GM21717 (cell line): ENCODE measurements around the gene METRN.

Experiments
- ATAC-seq: cut with Tn5 transposase; IDR thresholded peaks from one replicate; pipeline ENCODE4 v1.9.1; 2021; ENCODE audit warnings: mild to moderate bottlenecking, moderate library complexity; ENCODE audit not compliant: unreplicated experiment

The METRN gene

GRCh38 chr16:714558-715476, at the start of gene METRN:
METRN (plus strand) TSS chr16:715118; CDS start chr16:715290, 172 bp downstream.
- ATAC-seq = peak; percentile 45

GRCh38 chr16:666572-666971, 48.3 kb upstream of the METRN start:
- ATAC-seq = no peak

GRCh38 chr16:667113-667779, 47.7 kb upstream of the METRN start:
- ATAC-seq = no peak

GRCh38 chr16:667780-668518, 47.0 kb upstream of the METRN start, which contains the start of gene RHOT2:
RHOT2 (plus strand) TSS chr16:668132; CDS start chr16:668200, 68 bp downstream.
- ATAC-seq = peak; percentile 64

- peak; percentile 1 for ATAC-seq
Measured at GRCh38 chr16:668519-669171, 46.3 kb upstream of the METRN start.

- no peak for ATAC-seq
Measured at GRCh38 chr16:669666-670065, 45.3 kb upstream of the METRN start.

GRCh38 chr16:670485-671352, 44.2 kb upstream of the METRN start:
- no peak for ATAC-seq

- ATAC-seq = no peak
Measured at GRCh38 chr16:671353-672131, 43.4 kb upstream of the METRN start.

- no peak for ATAC-seq
Measured at GRCh38 chr16:672371-672770, 42.5 kb upstream of the METRN start.

GRCh38 chr16:672851-673250, 42.1 kb upstream of the METRN start:
- no peak for ATAC-seq

- ATAC-seq = no peak
Measured at GRCh38 chr16:673399-673991, 41.4 kb upstream of the METRN start.

GRCh38 chr16:674214-674881, 40.6 kb upstream of the METRN start:
- ATAC-seq = no peak

- no peak for ATAC-seq
Measured at GRCh38 chr16:674968-675883, 39.7 kb upstream of the METRN start, which contains the start of gene RHBDL1. RHBDL1 (plus strand) TSS chr16:675671; CDS start chr16:675791, 120 bp downstream.

GRCh38 chr16:675884-676564, 38.9 kb upstream of the METRN start:
- ATAC-seq = no peak

- no peak for ATAC-seq
Measured at GRCh38 chr16:676565-676902, 38.4 kb upstream of the METRN start.

GRCh38 chr16:676913-677312, 38.0 kb upstream of the METRN start:
- ATAC-seq = no peak
